Breast epithelium (tissue), 4 donors: ENCODE measurements around the gene CIAPIN1. TPM values are rescaled to one million over a fixed set of nuclear protein-coding genes. Genes with fewer than 3 reads are reported as not detected.

Source experiments
- DNase-seq, 2 donors: peaks; one replicate each; pipeline ENCODE4 v3.0.0-alpha.2; 2019; ENCODE audit warnings: low spot score in 2 of 2
- H3K27ac ChIP-seq, 2 donors: fragments of 200-600 bp; sonication (generic) in 1 of 2; one replicate each; pipeline ENCODE4 v1.5.1; 2016 to 2019; ENCODE audit warnings: mild to moderate bottlenecking in 1 of 2
- H3K27me3 ChIP-seq, 2 donors: fragments of 200-600 bp; sonication (generic) in 1 of 2; one replicate each; pipeline versions ENCODE4 v1.5.1 to v1.6.0; 2017 to 2019; ENCODE audit warnings: control low read depth in 1 of 2, mild to moderate bottlenecking in 1 of 2
- H3K36me3 ChIP-seq: fragments of 200-600 bp; one replicate; pipeline ENCODE4 v1.5.1; 2019
- H3K4me1 ChIP-seq, 2 donors: fragments of 200-600 bp; sonication (generic); one replicate each; pipeline ENCODE4 v1.5.1; 2016 to 2019; ENCODE audit warnings: control low read depth in 1 of 2
- H3K4me3 ChIP-seq, 3 donors: fragments of 200-600 bp; sonication (generic); 1 replicate in 2 of 3; 2 replicates in 1 of 3; pipeline ENCODE4 v1.5.1; 2016 to 2019; ENCODE audit warnings: mild to moderate bottlenecking in 3 of 3, moderate library complexity in 2 of 3
- H3K9me3 ChIP-seq, 2 donors: fragments of 200-600 bp; sonication (generic) in 1 of 2; one replicate each; pipeline ENCODE4 v1.5.1; 2016 to 2019; ENCODE audit warnings: control low read depth in 1 of 2
- CTCF ChIP-seq, 3 donors: fragments of 450-650 bp; IDR thresholded peaks; one replicate each; pipeline ENCODE4 v1.5.1; 2016 to 2017; ENCODE audit warnings: antibody characterized with exemption in 3 of 3, mild to moderate bottlenecking in 3 of 3, moderate library complexity in 3 of 3
- POLR2A ChIP-seq: fragments of 450-650 bp; IDR thresholded peaks from one replicate; pipeline ENCODE4 v1.6.1; 2016; ENCODE audit warnings: antibody characterized with exemption, mild to moderate bottlenecking, moderate library complexity
- POLR2AphosphoS5 ChIP-seq, 3 donors: sonication (generic); formaldehyde crosslinking; IDR thresholded peaks; one replicate each; pipeline ENCODE4 v1.6.1; 2017; ENCODE audit warnings: antibody characterized with exemption in 3 of 3
- intact Hi-C: fragments of 100-400 bp; cut with DNase I; formaldehyde crosslinking; loops from one replicate; pipeline ENCODE4 v1.15.1; 2023; ENCODE audit warnings: low total_unique reads
- total RNA-seq, 3 donors: library from RNA; depleted of rRNA; stranded (reverse); fragments of >200 nt; gene quantifications; one replicate each; pipeline ENCODE4 v1.1.0, GENCODE V29; 2016

CIAPIN1 gene
- total RNA-seq, 3 donors from 2014 or later = 23.4 to 33.2 (median 28.8) TPM

DNA sequence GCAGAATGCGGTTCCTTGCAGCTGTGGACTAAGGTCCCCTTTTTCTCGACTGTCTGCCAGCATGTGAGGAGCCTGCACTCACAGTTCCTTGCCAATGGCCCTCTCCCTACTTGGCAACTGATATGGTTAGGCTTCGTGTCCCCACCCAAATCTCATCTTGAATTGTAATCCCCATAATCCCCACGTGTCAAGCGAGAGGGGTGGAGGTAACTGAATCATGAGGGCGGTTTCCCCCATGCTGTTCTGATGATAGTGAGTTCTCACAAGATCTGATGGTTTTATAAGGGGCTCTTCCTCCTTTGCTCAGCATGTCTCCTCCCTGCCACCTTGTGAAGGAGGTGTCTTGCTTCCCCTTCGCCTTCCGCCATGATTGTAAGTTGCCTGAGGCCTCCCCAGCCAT lies 19.9 kb downstream of the CIAPIN1 start:
- peaks cover 0 to 4% of the 10 kb centered on the region in 2 donors for H3K4me1 ChIP-seq
- H3K9me3 ChIP-seq = no peaks in the 10 kb centered on the region
- H3K27me3 ChIP-seq = no peaks in the 10 kb centered on the region
- TF ChIP-seq POLR2A (no peak), POLR2AphosphoS5 (IDR thresholded peaks at IDR 0.05) (no peak), CTCF (IDR thresholded peaks at IDR 0.05) (no peak)
- intact Hi-C loops = no loop called here
- H3K36me3 ChIP-seq = peaks cover 13% of the 10 kb centered on the region
- no peak overlapping the region for H3K4me3 ChIP-seq
- H3K27ac ChIP-seq = no peak overlapping the region
- no peak for DNase-seq

GRCh38 chr16:57426356-57426755 lies 20.8 kb downstream of the CIAPIN1 start:
- peaks cover 9% of the 10 kb centered on the region for H3K36me3 ChIP-seq
- no peak overlapping the region for H3K27ac ChIP-seq
- no peak overlapping the region for H3K4me3 ChIP-seq
- H3K27me3 ChIP-seq = no peaks in the 10 kb centered on the region
- no peak for DNase-seq
- H3K4me1 ChIP-seq = peaks cover 0 to 4% of the 10 kb centered on the region in 2 donors
- no peak for TF ChIP-seq POLR2AphosphoS5 (IDR thresholded peaks at IDR 0.05)
- TF ChIP-seq POLR2A = no peak
- TF ChIP-seq CTCF (IDR thresholded peaks at IDR 0.05) = no peak
- no peaks in the 10 kb centered on the region for H3K9me3 ChIP-seq
- intact Hi-C loops = no loop called here

GRCh38 chr16:57424583-57424982 lies 22.6 kb downstream of the CIAPIN1 start:
- intact Hi-C loops = loop anchor here (5.0 kb wide), 1 partner anchor 237 kb away; the partner anchor contains the start of genes PSME3IP1 and RSPRY1
- TF ChIP-seq CTCF (IDR thresholded peaks at IDR 0.05) = no peak
- TF ChIP-seq POLR2A = no peak
- no peak for TF ChIP-seq POLR2AphosphoS5 (IDR thresholded peaks at IDR 0.05)
- Histone ChIP-seq H3K4me1 (peaks cover 0 to 4% of the 10 kb centered on the region in 2 donors), H3K27ac (peak overlapping the region; percentile 12 to 36), H3K27me3 (no peaks in the 10 kb centered on the region), H3K9me3 (no peaks in the 10 kb centered on the region), H3K36me3 (no peaks in the 10 kb centered on the region), H3K4me3 (no peak overlapping the region)
- no peak for DNase-seq

GRCh38 chr16:57423152-57423551 lies 24.0 kb downstream of the CIAPIN1 start:
- Histone ChIP-seq H3K9me3 (no peaks in the 10 kb centered on the region), H3K27ac (no peak overlapping the region), H3K36me3 (no peaks in the 10 kb centered on the region), H3K4me1 (peaks cover 6 to 11% of the 10 kb centered on the region in 2 donors), H3K27me3 (no peaks in the 10 kb centered on the region), H3K4me3 (no peak overlapping the region)
- DNase-seq = no peak
- TF ChIP-seq CTCF (IDR thresholded peaks at IDR 0.05) (no peak), POLR2AphosphoS5 (IDR thresholded peaks at IDR 0.05) (no peak), POLR2A (no peak)
- intact Hi-C loops = loop anchor here (5.0 kb wide), 1 partner anchor 236 kb away; the partner anchor contains the start of genes PSME3IP1 and RSPRY1

GRCh38 chr16:57422026-57422944 lies 24.9 kb downstream of the CIAPIN1 start:
- Histone ChIP-seq H3K4me1 (peaks cover 6 to 11% of the 10 kb centered on the region in 2 donors), H3K4me3 (no peak overlapping the region), H3K27me3 (no peaks in the 10 kb centered on the region), H3K9me3 (no peaks in the 10 kb centered on the region), H3K36me3 (no peaks in the 10 kb centered on the region), H3K27ac (no peak overlapping the region)
- TF ChIP-seq CTCF (IDR thresholded peaks at IDR 0.05) (peak in 2 of 3 donors; percentile 63 to 73), POLR2AphosphoS5 (IDR thresholded peaks at IDR 0.05) (peak in 1 of 3 donors; percentile 21), POLR2A (no peak)
- intact Hi-C loops = loop anchor here (5.0 kb wide), 1 partner anchor 235 kb away; the partner anchor contains the start of genes PSME3IP1 and RSPRY1
- no peak for DNase-seq
